GM12891 (cell line): ENCODE measurements around the gene RDX.
A peak's percentile ranks its signal among the peaks of the same experiment; 100 is the strongest.

Source experiments
- DNase-seq: peaks from one replicate; pipeline ENCODE4 v3.0.0; 2011; ENCODE audit warnings: low spot score; ENCODE audit not compliant: insufficient read length
- FAIRE-seq: peaks from 2 replicates; lab custom pipeline; 2011; peaks lifted over from hg19 to GRCh38; lab: Jason Lieb, UNC
- PAX5 ChIP-seq: IDR thresholded peaks from 2 replicates; pipeline ENCODE4 v1.6.1; 2011; ENCODE audit warnings: low read length, moderate library complexity, mild to moderate bottlenecking; ENCODE audit not compliant: insufficient read depth, severe bottlenecking
- POLR2A ChIP-seq: IDR thresholded peaks from 2 replicates; pipeline ENCODE4 v1.6.1; 2011; ENCODE audit warnings: low read depth, low read length, control low read depth
- POLR2AphosphoS5 ChIP-seq: IDR thresholded peaks from 2 replicates; pipeline ENCODE4 v1.6.1; 2011; ENCODE audit warnings: low read depth, low read length, control low read depth
- POU2F2 ChIP-seq: IDR thresholded peaks from 2 replicates; pipeline ENCODE4 v1.6.1; 2011; ENCODE audit warnings: low read depth, mild to moderate bottlenecking, control low read depth, low read length, moderate library complexity
- SPI1 ChIP-seq: IDR thresholded peaks from 2 replicates; pipeline ENCODE4 v1.6.1; 2011; ENCODE audit warnings: low read depth, low read length, control low read depth
- TAF1 ChIP-seq: IDR thresholded peaks from 2 replicates; pipeline ENCODE4 v1.6.1; 2011; ENCODE audit warnings: low read depth, low read length, control low read depth

The RDX gene

DNA sequence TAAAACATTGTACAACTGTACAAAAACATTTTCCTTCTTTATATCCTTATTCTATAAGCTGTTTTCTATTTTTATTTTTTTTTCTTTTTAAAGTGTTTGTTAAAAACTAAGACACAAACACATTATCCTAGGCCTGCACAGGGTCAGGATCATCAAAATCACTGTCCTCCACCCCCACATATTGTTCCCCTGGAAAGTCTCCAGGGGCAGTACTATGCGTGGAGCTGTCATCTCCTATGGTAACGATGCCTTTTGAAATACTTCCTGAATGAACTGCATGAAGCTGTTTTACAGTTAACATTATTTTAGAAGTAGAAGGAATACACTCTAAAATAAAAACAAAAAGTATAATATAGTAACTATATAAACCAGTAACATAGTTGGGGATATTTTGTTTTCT, 136.0 kb downstream of the RDX start:
- FAIRE-seq, result no peak

DNA sequence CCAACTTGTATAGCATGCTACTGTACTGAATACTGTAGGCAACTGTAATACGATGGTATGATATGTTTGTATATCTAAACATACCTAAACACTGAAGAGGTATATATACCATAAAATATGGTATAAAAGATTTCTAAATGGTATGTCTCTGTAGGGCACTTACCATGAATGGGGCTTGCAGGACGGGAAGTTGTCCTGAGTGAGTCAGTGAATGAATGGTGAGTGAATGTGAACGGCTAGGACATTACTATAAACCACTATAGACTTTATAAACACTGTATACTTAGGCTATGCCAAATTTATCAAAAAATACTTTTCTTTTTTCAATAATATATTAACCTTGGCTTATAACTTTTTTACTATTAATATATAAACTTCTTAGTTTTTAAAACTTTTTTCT, 136.4 kb downstream of the RDX start:
- FAIRE-seq, result no peak
- no peak for DNase-seq
- no peak for TF ChIP-seq POLR2AphosphoS5
- no peak for TF ChIP-seq POU2F2
- TF ChIP-seq SPI1, result no peak
- TF ChIP-seq POLR2A, result no peak
- TF ChIP-seq PAX5, result no peak
- TF ChIP-seq TAF1, result no peak

More for the DNA sequence above, 136.0 kb downstream of the RDX start:
- TF ChIP-seq SPI1 (no peak), POU2F2 (no peak), PAX5 (no peak), POLR2A (no peak), POLR2AphosphoS5 (no peak), TAF1 (no peak)
- DNase-seq, result no peak

DNA sequence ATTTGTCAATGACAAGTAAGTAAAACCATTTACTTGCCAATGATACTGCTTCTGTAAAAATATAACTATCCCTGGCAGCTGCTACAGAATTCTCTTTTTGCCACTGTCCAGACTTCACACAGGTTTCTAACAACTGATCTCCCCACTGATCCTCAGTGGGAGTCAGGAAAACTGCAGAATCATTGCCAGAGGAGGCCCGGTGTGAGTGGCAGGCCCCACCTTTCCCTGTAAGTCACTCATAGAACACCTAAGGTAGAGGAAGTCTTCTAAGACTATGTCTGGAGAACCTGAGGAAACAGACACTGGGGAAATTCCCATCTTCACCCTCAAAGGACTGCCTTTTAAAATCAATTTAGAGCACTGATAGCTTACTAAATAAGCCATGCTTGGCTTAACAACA, 136.9 kb downstream of the RDX start:
- TF ChIP-seq POLR2A (no peak), PAX5 (no peak), POLR2AphosphoS5 (no peak), SPI1 (no peak)
- no peak for DNase-seq
- FAIRE-seq, result no peak

DNA sequence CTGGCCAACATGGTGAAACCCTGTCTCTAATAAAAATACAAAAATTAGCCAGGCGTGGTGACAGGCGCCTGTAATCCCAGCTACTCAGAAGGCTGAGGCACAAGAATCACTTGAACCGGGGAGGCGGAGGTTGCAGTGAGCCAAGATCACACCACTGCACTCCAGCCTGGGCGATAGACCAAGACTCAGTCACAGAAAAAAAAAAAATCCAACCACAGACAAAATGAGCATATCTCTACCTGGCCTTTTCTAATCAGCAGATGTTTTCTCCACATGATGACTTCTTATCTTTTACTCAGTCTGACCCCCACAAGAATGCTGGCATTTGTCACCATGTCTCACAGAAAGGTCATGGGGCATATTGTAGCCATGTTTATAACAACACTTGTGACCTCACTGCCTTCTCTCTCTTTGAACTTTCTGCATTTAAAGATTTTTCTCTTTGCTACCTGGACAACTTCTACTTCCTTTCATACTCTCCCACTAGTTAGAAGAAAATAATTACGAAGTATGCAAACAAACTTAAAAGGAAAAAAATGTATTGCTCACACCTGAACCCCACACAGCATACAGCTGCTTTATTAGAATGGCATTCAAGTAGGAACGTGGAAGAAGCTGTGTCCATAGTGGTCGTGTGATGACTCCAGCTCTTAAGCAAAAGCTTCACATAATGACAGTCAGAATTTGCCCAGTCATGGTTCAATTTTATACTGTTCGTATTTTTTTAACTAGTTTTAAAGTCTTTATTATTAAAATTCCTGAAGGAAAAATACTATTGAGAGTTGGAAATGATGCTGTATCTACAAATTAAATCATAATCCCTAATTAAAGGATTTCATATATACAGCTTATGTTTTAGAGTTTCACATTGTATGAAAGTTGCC, 137.9 kb downstream of the RDX start:
- FAIRE-seq (peak; percentile 66), DNase-seq (no peak)
- TF ChIP-seq POLR2AphosphoS5 (no peak), SPI1 (no peak), TAF1 (no peak), PAX5 (no peak)

DNA sequence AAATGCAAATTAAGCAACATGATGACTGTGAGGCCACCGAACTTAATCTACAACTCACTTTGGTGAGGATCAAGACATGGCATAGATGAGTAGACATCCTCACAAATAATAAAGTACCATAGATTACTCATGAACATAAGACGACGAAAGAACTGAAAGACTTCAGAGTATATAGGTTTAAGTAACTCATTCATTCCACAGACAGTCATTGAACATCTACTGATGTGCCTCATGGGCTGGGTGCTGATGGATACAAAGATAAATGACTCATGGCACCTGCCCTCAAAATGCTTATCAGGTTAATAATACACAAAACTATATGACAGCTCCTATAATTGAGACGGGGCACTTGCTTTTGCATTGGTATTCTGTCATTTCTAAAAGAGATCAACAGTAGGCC, 139.9 kb downstream of the RDX start:
- TF ChIP-seq TAF1 (no peak), POU2F2 (no peak), POLR2A (no peak), PAX5 (no peak), SPI1 (no peak), POLR2AphosphoS5 (no peak)
- no peak for FAIRE-seq

DNA sequence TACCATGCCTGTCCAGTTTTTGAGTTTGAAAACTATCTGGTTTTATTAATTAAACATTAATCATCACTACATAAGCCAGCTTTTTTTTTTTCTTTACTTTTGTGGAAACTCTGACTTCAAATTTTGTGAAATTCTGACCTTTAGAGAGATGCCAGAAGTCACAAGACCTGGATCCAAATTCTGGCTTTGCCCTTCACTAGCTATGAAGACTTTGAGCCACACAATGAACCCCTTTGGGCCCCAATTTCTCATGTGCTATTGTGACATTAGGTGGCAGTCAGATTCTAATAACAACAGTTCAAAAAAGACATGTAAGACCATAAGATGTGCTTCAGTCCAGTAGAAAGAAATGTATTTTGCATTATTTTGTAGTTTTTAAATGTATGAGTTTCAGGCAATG, 142.9 kb downstream of the RDX start:
- FAIRE-seq (no peak), DNase-seq (no peak)
- TF ChIP-seq SPI1, result no peak
- TF ChIP-seq POU2F2, result no peak
- TF ChIP-seq PAX5, result no peak
- TF ChIP-seq TAF1, result no peak
- no peak for TF ChIP-seq POLR2AphosphoS5
- TF ChIP-seq POLR2A, result no peak

More for the DNA sequence above, 139.9 kb downstream of the RDX start:
- DNase-seq, result no peak

DNA sequence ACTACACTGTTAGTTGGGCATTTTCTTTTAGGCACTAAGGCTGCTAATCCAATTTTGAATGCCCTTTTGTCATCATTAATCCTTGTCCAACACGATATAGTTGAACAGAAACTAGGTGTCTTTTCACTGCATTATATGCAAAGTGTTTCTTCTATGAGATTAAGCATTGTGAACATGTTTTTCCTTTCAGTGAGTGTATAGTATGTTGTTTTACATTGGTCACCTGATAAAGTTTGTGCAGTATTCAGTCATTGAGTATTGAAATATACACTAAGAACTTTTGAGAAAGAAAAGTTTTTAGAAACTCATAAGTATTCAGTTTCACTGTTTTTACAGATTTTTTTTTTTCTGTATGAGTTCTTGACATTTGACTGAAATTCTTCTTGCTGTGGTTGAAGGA, 144.2 kb downstream of the RDX start:
- FAIRE-seq, result no peak

DNA sequence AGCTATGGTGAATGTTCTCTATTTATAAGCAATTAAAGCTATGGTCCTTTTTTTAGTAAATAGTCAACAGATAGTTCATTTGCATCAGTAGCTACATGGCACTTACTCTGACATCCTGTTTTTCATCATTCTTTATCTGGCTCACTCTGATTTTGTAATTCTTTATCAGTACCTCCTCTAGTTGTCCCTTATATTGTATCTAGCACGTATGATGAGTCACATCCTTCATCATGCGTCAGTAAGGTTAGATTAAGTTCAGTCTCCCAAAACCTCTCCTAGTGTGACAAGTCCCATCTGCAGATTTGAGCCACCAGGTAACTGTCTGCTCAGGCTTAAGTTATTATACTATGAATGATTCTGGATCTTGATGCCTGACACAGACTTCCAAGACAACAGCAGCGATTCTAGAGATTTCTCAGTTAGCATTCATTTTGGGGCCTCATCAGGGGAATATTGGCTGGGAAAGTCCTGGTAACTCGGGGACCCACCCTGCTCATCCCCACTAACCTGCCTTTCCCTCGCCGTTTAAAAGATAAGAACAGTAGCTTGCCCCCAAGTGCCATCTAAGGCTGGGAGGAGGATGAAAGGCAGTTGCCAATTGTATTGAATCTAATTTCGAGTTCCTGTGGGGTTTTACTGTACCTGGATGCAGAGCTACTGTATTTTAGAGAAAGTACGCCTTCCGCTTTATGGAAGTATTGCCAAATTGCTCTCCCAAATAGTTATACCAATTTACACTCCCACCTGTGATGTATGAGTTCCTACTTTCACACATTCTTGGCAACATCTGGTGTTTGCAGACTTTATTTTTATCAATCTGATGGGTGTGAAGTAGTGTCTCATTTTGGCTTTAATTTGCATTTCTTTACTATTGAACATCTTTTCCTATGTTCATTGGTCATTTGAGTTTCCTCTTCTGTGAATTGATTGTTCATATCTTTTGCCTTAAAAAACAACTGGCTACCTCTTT, 147.4 kb downstream of the RDX start:
- DNase-seq (no peak), FAIRE-seq (peak; percentile 72)
- TF ChIP-seq POU2F2 (no peak), POLR2AphosphoS5 (no peak), PAX5 (no peak), POLR2A (no peak), TAF1 (no peak), SPI1 (no peak)

More for the DNA sequence above, 144.2 kb downstream of the RDX start:
- no peak for TF ChIP-seq SPI1
- no peak for TF ChIP-seq POLR2AphosphoS5
- DNase-seq, result no peak
